ENCODE data around the gene BCAS3. TPM values are rescaled to one million over a fixed set of nuclear protein-coding genes. Genes with fewer than 3 reads are reported as not detected.
"Not testable (repeated sequence)": the region's sequence is repeated elsewhere in the genome, so short reads cannot be mapped to it uniquely, and the experiment has no call there.

BCAS3 gene
- polyA plus RNA-seq, 1 donor from 2014 or later = 21.6 TPM

- Histone ChIP-seq H3K27me3 (ENCODE audit: insufficient read depth, low read depth, low read length) (no peaks in the 10 kb centered on the region), H3K27ac (ENCODE audit: low read length) (peak overlapping the region; percentile 11), H3F3A (ENCODE audit: insufficient read depth, low read length, poor library complexity, severe bottlenecking) (no peaks in the 10 kb centered on the region), H3K4me3 (ENCODE audit: low read length) (no peak overlapping the region), H3K79me2 (replicated peaks; ENCODE audit: insufficient read depth, low read length) (no peaks in the 10 kb centered on the region), H2AFZ (ENCODE audit: low read depth, low read length) (no peak overlapping the region), H3K9ac (ENCODE audit: low read length) (no peak overlapping the region), H3K4me2 (ENCODE audit: low read length) (no peak overlapping the region), H4K20me1 (ENCODE audit: insufficient read depth) (no peaks in the 10 kb centered on the region), H3K36me3 (ENCODE audit: insufficient read depth, low read length) (no peaks in the 10 kb centered on the region), H3K9me2 (ENCODE audit: insufficient read depth, low read length) (no peaks in the 10 kb centered on the region), H3K9me3 (ENCODE audit: low read length) (no peaks in the 10 kb centered on the region)
- TF ChIP-seq REST (IDR thresholded peaks at IDR 0.05; ENCODE audit: borderline replicate concordance) = no peak
- TF ChIP-seq SMC3 (conservative IDR thresholded peaks at IDR 0.05; ENCODE audit: poor library complexity) = no peak
- TF ChIP-seq EZH2 (IDR thresholded peaks at IDR 0.05; ENCODE audit: borderline replicate concordance, insufficient read depth, low read length, poor library complexity, severe bottlenecking) = no peak
- TF ChIP-seq POLR2AphosphoS5 (IDR thresholded peaks at IDR 0.05) = no peak
- TF ChIP-seq EP300 (conservative IDR thresholded peaks at IDR 0.05; ENCODE audit: poor library complexity, severe bottlenecking) = no peak
- no peak for TF ChIP-seq TAF1 (IDR thresholded peaks at IDR 0.05; ENCODE audit: low read depth)
- TF ChIP-seq CTCF (IDR thresholded peaks at IDR 0.05; ENCODE audit: poor library complexity, severe bottlenecking) = no peak
Observed at GRCh38 chr17:60933739-60934138, 256.1 kb downstream of the BCAS3 start.

GRCh38 chr17:60934723-60935122 lies 257.1 kb downstream of the BCAS3 start:
- Histone ChIP-seq H3F3A (ENCODE audit: insufficient read depth, low read length, poor library complexity, severe bottlenecking) (no peaks in the 10 kb centered on the region), H3K9ac (ENCODE audit: low read length) (no peak overlapping the region), H4K20me1 (ENCODE audit: insufficient read depth) (no peaks in the 10 kb centered on the region), H3K27ac (ENCODE audit: low read length) (no peak overlapping the region), H3K36me3 (ENCODE audit: insufficient read depth, low read length) (no peaks in the 10 kb centered on the region), H3K27me3 (ENCODE audit: insufficient read depth, low read depth, low read length) (no peaks in the 10 kb centered on the region), H3K79me2 (replicated peaks; ENCODE audit: insufficient read depth, low read length) (no peaks in the 10 kb centered on the region), H3K9me3 (ENCODE audit: low read length) (no peaks in the 10 kb centered on the region), H3K9me2 (ENCODE audit: insufficient read depth, low read length) (no peaks in the 10 kb centered on the region), H2AFZ (ENCODE audit: low read depth, low read length) (no peak overlapping the region), H3K4me3 (ENCODE audit: low read length) (no peak overlapping the region), H3K4me2 (ENCODE audit: low read length) (no peak overlapping the region)
- no peak for TF ChIP-seq POLR2AphosphoS5 (IDR thresholded peaks at IDR 0.05)
- TF ChIP-seq REST (IDR thresholded peaks at IDR 0.05; ENCODE audit: borderline replicate concordance) = no peak
- no peak for TF ChIP-seq RAD21 (conservative IDR thresholded peaks at IDR 0.05)
- TF ChIP-seq MXI1 (conservative IDR thresholded peaks at IDR 0.05; ENCODE audit: poor library complexity, severe bottlenecking) = no peak
- no peak for TF ChIP-seq TAF1 (IDR thresholded peaks at IDR 0.05; ENCODE audit: low read depth)
- no peak for TF ChIP-seq EP300 (conservative IDR thresholded peaks at IDR 0.05; ENCODE audit: poor library complexity, severe bottlenecking)
- no peak for TF ChIP-seq CTCF (IDR thresholded peaks at IDR 0.05; ENCODE audit: poor library complexity, severe bottlenecking)
- TF ChIP-seq EZH2 (IDR thresholded peaks at IDR 0.05; ENCODE audit: borderline replicate concordance, insufficient read depth, low read length, poor library complexity, severe bottlenecking) = no peak
- no peak for TF ChIP-seq SMC3 (conservative IDR thresholded peaks at IDR 0.05; ENCODE audit: poor library complexity)

- H3K9me3 ChIP-seq (ENCODE audit: low read length) = not testable (repeated sequence)
Observed at GRCh38 chr17:60935991-60936390, 258.3 kb downstream of the BCAS3 start.

More at GRCh38 chr17:60935991-60936390, 258.3 kb downstream of the BCAS3 start:
- H3K4me2 ChIP-seq (ENCODE audit: low read length); H4K20me1 ChIP-seq (ENCODE audit: insufficient read depth); H3F3A ChIP-seq (ENCODE audit: insufficient read depth, low read length, poor library complexity, severe bottlenecking); H3K79me2 ChIP-seq (replicated peaks; ENCODE audit: insufficient read depth, low read length); H3K4me3 ChIP-seq (ENCODE audit: low read length); H3K27me3 ChIP-seq (ENCODE audit: insufficient read depth, low read depth, low read length); H3K9me2 ChIP-seq (ENCODE audit: insufficient read depth, low read length); H2AFZ ChIP-seq (ENCODE audit: low read depth, low read length); H3K27ac ChIP-seq (ENCODE audit: low read length); H3K36me3 ChIP-seq (ENCODE audit: insufficient read depth, low read length); H3K9ac ChIP-seq (ENCODE audit: low read length): not testable (repeated sequence)
